Measurements from ENCODE around the gene SARM1.
A peak's percentile ranks its signal among the peaks of the same experiment; 100 is the strongest.

The SARM1 gene

GRCh38 chr17:28369684-28370034, 1.8 kb upstream of the SARM1 start:
- no peak for DNase-seq

GRCh38 chr17:28370035-28370743, 1.3 kb upstream of the SARM1 start, which contains the start of gene VTN:
TSS of gene VTN (minus strand) at chr17:28370307. CDS start at chr17:28370203, 104 bp downstream.
- no peak for DNase-seq

GRCh38 chr17:28370744-28371103, 770 bp upstream of the SARM1 start:
- DNase-seq, result no peak

DNA sequence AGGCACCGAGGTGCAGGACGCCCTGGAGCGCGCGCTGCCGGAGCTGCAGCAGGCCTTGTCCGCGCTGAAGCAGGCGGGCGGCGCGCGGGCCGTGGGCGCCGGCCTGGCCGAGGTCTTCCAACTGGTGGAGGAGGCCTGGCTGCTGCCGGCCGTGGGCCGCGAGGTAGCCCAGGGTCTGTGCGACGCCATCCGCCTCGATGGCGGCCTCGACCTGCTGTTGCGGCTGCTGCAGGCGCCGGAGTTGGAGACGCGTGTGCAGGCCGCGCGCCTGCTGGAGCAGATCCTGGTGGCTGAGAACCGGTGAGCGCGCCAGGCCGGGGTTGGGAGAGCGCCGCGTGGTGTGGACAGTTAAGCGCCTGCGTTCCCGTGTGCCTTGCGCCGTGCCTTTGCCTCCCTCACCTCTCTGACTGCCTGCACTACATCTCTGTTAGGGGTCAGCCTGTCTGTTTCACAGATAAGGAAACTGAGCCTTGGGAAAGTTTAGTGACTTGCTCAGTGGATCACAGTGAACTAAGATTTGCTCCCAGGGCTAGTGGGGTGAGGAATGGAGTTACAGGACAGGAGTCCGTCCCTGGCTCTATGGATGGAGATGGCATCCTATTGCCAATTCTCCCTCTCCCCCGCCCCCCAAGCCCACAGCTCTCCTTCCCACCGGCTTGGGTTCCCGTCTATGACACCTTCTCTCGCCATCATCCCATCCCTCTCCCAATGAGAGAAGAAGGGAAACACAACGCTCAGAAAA, 880 bp downstream of the SARM1 start:
- DNase-seq, result no peak

DNA sequence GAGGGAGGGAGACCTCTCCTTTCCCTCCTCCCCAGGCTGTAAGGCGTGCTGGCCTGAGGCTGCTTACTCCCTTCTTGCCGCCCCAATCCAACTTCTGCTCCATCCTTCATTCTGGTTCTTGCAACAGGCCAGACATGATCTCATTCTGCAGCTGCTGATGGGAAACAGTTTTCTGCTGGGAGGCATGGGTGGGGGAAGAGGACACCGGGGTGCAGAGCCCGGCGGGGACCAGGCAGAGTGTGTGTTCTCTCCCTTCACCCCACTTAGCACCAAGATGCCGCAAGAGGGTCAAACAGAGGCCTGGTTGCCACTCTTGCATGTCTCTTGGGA, 1.4 kb downstream of the SARM1 start:
- no peak for DNase-seq

GRCh38 chr17:28379814-28380801, 8.6 kb downstream of the SARM1 start:
- no peak for DNase-seq

GRCh38 chr17:28381141-28381825, 9.8 kb downstream of the SARM1 start:
- DNase-seq, result no peak

DNA sequence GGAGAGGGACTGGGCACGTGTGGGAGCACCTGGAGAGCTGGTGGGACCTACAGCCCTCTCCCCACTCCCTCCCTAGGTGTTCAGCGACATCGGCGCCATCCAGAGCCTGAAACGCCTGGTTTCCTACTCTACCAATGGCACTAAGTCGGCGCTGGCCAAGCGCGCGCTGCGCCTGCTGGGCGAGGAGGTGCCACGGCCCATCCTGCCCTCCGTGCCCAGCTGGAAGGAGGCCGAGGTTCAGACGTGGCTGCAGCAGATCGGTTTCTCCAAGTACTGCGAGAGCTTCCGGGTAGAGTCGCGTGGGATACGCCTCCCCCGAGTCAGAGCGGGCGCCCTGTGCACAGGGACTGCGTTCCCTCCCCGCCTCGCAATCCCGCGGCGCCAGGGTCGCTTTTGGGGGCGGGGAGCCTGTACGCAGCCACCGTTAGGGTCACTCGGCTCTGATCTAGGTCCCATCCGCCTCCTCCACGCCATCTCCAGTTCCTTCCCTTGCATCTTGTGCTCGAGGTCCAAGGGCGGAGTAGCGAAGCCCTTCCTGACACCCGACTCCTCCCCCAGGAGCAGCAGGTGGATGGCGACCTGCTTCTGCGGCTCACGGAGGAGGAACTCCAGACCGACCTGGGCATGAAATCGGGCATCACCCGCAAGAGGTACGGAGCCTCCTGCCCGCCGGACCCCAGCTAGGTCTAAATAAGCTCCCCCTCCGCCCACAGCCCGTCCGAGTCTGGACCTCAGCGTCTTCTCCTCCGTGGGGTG, 13.0 kb downstream of the SARM1 start:
- peak; percentile 50 for DNase-seq

- DNase-seq, result no peak
Measured at GRCh38 chr17:28385037-28385400, 13.5 kb downstream of the SARM1 start.

GRCh38 chr17:28385406-28385805, 13.9 kb downstream of the SARM1 start:
- DNase-seq, result no peak

DNA sequence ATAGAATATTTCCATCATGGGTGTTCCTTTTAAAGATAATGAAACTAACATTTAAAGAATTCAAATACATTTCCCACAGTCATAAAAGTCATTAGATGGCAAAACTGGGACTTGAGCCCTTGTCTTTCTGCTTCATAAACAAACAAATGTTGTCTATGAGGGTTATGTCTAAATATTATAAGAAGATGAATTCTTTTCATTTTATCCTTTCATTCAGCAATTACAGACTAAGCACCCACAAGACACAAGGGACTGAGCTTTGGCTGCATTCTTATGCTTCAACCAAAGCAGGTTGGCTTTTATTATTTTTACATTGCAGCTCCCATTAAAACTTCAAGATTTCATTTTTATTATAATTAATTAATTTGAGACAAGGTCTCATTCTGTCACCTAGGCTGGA, 14.9 kb downstream of the SARM1 start:
- DNase-seq, result no peak

DNA sequence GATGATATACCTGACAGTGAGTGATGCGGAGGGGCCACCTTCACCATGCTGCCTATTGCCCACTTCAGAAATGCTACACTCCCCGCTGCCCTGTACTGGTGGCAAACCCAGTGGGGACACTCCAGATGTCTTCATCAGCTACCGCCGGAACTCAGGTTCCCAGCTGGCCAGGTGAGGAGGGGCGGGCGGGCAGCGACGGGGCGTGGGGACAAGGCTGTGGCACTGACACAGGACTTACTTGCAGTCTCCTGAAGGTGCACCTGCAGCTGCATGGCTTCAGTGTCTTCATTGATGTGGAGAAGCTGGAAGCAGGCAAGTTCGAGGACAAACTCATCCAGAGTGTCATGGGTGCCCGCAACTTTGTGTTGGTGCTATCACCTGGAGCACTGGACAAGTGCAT, 16.6 kb downstream of the SARM1 start:
- DNase-seq, result no peak

DNA sequence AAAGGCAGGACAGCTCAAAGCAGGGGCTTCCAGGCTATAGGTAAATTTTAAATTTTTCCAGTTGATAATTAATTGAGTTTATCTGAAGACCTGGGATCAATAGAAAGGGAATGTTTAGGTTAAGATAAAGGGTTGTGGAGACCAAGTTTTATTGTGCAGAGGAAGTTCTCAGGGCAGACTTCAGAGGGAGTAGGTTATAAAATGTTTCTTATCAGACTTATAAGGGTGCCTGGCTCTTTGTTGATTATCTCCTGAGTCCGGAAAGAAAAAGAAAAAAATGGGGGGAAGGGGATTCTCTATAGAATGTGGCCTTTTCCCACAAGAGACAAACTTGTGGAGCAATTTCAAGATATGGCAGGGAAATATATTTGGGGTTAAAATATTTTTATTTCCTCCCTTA, 18.6 kb downstream of the SARM1 start:
- no peak for DNase-seq

- DNase-seq, result no peak
Measured at GRCh38 chr17:28390563-28390962, 19.1 kb downstream of the SARM1 start.

DNA sequence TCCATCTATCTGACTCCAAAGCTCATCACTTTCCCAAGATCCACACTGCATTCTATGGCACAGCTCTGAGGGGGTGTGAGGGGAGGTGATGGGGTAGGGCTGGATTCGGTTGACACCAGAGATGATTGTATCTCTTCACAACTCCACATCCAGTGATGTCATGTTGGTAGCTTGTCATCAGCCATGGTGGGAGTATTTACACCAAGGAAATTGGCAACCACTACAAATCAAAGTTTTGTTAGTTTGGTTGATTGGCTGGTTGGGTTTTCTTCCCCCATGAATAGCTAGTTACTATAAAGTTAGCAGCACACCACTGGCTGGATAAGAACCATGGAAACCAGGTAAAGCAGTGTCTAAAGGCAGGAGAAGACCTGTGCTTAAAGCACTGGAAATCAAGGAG, 19.5 kb downstream of the SARM1 start:
- DNase-seq, result no peak

DNA sequence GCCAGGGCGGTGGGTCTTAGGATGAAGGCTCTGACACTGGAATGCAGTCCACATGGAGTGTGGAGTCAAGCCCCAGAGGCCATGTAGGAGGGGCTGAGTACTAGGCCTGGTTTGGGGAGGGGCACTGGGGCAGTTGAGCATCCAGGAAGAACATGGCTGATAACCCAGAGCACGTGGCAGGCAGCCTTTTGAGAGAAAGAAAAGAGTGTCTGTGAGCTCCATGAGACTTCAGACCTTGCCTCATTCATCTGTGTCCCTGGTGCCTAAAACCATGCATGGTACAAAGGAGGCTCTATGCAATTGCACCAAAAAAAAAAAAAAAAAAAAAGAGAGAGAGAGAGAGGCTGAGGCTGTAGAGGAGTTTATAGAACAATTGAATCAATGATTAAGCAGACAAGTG, 19.9 kb downstream of the SARM1 start:
- DNase-seq, result no peak

DNA sequence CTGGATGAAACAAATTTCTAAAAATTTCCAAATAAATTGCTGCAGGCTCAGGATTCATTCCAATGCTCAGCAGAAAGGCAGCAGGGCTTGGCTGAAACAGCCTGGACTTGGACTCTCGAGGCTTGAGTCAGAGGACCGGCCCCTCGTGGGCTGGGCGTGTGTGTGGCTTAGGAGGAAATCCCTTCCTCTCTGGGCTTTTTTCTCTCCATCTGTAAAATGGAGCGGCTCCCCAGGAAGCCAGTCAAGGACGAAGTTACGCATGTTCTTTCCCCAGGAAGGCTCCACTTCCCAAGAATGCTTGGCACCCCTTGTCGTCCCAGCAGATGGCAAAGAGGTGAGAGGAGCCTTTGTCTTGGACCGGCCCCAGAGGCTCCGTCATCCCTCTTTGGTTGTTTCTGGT, 21.0 kb downstream of the SARM1 start:
- no peak for DNase-seq

- DNase-seq, result no peak
Measured at GRCh38 chr17:28394337-28395116, 23.0 kb downstream of the SARM1 start.

DNA sequence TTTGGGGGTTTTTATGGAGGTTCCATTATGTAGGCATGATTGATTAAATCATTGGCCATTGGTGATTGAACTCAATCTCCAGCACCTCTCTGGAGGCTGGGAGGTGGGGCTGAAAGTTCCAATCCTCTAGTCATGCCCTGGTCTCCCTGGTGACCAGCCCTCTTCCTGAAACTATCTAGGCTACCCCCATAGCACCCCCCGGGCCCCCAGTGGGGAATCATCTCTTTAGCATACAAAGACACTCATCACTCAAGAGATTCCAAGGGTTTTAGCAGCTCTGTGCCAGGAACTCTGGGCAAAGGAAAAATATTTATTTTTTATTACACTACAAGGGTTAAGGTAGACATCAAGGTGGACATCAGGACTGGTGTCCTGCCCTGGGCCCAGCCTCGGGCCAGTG, 23.9 kb downstream of the SARM1 start:
- no peak for DNase-seq

DNA sequence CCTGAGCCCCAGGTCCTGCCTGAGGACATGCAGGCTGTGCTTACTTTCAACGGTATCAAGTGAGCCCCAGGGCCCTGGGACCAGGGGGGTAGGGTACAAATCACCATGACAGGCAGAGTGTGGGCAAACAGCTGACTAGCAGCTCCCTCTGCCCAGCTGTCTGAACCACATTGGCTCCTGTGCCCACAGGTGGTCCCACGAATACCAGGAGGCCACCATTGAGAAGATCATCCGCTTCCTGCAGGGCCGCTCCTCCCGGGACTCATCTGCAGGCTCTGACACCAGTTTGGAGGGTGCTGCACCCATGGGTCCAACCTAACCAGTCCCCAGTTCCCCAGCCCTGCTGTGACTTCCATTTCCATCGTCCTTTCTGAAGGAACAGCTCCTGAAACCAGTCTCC, 24.5 kb downstream of the SARM1 start:
- DNase-seq, result no peak

GRCh38 chr17:28396635-28397239, 25.2 kb downstream of the SARM1 start:
- no peak for DNase-seq

Data from effector CD4-positive, alpha-beta T cell (primary cell).